PC-9 (cell line): ENCODE data around the gene ALPP.

Experiments
- EZH2 ChIP-seq: fragments of 200-600 bp; sonication (generic); IDR thresholded peaks from 2 replicates; pipeline ENCODE4 v1.8.0; 2017; ENCODE audit warnings: antibody characterized with exemption, low read depth
- TF ChIP-seq, protein P1 (sequence below): fragments of 200-600 bp; sonication (generic); conservative IDR thresholded peaks from 2 replicates; pipeline ENCODE4 v1.6.1; 2017; ENCODE audit warnings: mixed run types, antibody characterized with exemption, mild to moderate bottlenecking, moderate library complexity

DNA sequence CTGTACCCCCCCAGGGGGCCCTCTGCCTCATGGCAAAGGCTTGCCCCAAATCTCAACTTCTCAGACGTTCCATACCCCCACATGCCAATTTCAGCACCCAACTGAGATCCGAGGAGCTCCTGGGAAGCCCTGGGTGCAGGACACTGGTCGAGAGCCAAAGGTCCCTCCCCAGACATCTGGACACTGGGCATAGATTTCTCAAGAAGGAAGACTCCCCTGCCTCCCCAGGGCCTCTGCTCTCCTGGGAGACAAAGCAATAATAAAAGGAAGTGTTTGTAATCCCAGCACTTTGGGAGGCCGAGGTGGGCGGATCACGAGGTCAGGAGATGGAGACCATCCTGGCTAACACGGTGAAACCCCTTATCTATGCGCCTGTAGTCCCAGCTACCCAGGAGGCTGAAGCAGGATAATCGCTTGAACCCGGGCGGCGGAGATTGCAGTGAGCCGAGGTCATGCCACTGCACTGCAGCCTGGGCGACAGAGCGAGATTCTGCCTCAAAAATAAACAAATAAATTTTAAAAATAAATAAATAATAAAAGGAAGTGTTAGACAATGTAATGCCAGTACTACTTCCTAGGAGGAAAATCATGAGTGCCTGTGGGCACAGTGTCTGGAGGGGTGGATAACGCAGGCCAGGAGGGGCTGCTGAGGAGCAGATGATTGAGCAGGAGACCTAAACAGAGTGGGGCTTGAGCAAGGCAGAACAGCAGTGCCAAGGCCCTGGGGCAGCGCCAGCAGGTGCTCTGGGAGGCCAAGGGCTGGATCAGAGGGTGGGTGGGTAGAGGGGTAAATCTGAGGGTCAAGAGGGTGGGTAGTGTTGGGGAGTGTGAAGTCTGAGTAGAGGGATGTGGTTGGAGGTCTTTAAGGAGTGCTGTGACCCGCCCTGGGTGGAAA, 4.0 kb downstream of the ALPP start:
- TF ChIP-seq, protein P1, sequence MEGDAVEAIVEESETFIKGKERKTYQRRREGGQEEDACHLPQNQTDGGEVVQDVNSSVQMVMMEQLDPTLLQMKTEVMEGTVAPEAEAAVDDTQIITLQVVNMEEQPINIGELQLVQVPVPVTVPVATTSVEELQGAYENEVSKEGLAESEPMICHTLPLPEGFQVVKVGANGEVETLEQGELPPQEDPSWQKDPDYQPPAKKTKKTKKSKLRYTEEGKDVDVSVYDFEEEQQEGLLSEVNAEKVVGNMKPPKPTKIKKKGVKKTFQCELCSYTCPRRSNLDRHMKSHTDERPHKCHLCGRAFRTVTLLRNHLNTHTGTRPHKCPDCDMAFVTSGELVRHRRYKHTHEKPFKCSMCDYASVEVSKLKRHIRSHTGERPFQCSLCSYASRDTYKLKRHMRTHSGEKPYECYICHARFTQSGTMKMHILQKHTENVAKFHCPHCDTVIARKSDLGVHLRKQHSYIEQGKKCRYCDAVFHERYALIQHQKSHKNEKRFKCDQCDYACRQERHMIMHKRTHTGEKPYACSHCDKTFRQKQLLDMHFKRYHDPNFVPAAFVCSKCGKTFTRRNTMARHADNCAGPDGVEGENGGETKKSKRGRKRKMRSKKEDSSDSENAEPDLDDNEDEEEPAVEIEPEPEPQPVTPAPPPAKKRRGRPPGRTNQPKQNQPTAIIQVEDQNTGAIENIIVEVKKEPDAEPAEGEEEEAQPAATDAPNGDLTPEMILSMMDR: no peak
- no peak for TF ChIP-seq EZH2
